GM21786 (cell line): ENCODE results near the gene MIEN1.
"Not testable (repeated sequence)": the region's sequence is repeated elsewhere in the genome, so short reads cannot be mapped to it uniquely, and the experiment has no call there.

ENCODE experiments used
- ATAC-seq: cut with Tn5 transposase; IDR thresholded peaks from one replicate; pipeline ENCODE4 v1.9.1; 2021; ENCODE audit not compliant: unreplicated experiment

MIEN1 gene, protein sequence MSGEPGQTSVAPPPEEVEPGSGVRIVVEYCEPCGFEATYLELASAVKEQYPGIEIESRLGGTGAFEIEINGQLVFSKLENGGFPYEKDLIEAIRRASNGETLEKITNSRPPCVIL

DNA sequence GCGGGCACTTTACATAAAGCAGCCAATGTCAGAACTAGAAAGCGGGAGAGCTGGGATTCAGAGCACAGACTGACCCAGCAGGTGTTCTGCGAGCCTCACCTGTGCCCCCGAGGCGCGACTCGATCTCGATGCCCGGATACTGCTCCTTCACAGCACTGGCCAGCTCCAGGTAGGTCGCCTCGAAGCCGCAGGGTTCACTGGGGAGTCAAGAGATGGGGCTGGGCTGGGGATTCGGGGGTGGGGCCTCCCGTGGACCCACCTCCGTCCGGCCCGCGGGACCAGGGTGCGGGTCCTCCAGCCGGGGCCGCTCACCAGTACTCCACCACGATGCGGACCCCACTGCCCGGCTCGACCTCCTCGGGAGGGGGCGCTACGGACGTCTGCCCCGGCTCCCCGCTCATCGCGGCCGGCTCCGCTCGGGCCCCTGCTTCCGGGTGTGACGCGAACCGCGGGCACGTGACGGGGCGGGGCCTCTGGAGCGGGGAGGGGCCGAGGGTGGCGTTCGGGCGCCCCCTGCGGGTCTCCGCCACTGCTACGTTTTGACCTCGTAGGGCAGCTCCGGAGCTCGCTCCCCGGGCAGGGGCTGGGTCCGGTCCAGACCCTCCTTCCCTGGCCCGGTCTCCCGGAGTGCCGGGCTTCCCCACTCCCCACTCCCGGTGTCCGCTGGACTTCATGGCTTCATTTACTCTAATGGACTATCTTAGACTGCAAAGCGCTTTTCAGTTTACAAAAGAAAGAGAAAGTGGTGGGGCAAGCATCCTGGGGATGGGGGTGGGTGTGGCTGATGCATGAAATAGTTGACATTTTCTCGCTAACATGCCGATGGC is at the start of gene MIEN1:
MIEN1 (minus strand) TSS at position 438 of the 827 bp plus-strand sequence; CDS start at position 401, 37 bp downstream.
- peak; percentile 83 for ATAC-seq

DNA sequence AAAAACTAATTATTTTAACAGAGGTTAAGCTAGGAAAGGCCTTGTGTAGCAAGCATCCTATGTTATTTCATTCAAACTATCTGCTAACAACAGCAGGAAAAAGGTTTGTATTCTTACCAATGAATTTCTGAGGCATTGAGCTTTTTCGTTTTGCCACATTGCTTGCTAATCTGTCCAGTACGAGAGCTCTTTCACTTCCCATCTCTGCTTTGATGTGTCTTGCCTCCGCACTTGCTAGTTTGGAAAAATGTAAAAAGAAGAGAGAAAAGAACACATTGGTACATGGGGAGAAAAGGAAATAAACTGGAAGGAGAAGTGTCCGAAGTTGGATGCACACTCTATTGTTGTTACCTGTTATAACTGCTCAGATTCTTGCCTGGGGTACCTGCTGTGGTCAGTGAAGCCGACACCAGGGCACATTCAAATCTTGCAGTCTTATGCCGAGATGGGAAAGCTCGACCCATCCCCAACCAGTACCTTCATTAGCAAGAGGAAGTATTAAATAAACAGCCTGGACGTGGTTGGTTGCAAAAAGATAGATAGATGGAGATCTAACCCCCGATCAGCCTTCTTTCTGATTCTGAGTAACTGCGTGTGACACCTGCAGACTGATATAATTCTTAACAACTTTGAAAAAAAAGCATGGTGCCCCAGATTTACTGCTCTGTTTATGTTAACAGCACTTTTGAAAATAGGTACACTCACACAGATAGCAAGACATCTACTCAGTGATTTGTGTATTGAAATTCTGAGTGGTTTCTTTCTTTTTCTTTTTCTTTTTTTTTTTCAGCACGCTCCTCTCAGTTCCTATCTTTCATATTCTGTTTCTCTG is 47.4 kb upstream of the MIEN1 start:
- ATAC-seq = peak; percentile 57

DNA sequence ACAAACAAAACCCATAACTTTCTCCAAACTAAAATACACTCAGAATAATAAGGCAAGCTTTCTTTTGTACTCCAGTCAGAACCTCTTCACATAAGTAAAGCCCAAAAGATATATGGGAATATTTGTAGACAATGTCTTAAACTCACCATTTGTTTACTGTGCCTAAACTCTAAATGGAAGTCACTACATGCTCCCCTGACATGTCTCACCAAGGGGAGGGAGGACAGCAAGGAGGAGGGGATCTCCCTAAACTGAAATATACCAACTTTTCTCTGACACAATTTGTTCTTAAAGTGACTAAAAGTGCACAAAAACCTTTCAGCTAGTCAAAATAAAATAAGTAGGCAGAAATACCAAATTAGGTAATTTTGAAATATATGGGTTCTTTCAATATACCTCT is 45.9 kb upstream of the MIEN1 start:
- no peak for ATAC-seq

GRCh38 chr17:39775031-39775430 is 44.7 kb upstream of the MIEN1 start:
- no peak for ATAC-seq

DNA sequence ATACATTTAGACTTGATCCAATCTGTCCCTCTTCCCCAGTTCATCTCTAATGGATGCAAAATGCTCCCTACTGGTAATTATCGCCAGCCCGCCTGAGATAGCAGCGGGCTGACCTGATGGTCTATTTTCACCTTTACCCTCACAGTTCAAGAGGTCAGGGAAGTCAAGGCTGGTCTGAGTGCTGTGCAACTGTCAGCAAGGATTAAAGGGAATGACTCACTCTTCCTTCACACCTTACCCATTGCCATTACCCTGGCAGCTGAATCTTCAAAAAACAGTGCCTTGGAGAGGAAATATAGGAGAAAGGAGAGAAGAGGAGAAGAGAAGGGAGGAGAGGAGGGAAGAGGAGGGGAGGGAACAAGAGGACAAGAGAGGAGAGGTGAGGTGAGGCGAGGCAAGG is 43.7 kb upstream of the MIEN1 start:
- no peak for ATAC-seq

GRCh38 chr17:39772987-39773934 is 42.9 kb upstream of the MIEN1 start:
- no peak for ATAC-seq

DNA sequence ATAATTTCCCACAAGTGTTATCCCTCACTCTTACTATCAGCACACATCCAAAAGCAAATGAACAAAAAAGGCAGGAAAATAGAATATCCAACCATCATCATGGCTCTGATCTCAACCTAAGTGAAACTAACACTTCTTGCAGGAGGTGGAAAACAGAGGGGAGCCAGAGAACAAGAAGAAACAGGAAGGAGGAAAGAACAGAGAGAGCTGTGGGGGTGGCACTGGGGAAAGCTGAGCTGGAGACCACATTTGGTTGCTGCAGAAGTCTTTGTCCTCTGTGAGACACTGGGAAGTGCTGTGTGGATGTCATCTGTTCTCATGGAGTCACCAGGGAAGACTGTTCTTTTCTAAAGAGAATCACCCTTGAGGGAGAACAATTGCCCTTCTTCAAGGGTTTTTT is 42.1 kb upstream of the MIEN1 start:
- no peak for ATAC-seq

GRCh38 chr17:39769974-39770587 is 39.7 kb upstream of the MIEN1 start:
- ATAC-seq = peak; percentile 68

- no peak for ATAC-seq
These were observed 36.8 kb upstream of the MIEN1 start for GRCh38 chr17:39767147-39767546.

DNA sequence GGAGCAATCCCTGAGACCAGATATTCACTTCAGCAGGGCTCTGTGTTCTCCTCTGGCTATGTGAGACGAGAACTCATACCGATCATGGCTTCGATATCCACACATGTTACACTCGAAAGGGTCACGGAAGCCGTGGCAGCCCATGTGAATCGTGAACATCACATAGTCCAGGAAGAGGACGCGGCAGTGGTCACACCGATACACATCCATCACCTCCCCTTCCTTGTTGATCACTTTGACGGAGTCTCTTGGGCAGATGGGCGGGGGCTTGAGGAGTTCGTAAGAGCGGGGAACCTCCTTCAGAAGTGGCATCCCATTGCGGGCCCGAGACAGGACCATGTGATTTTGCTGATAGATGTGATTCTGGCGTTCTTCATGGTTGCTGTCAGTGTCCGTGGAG is 35.4 kb upstream of the MIEN1 start:
- no peak for ATAC-seq

- ATAC-seq = no peak
These were observed 34.8 kb upstream of the MIEN1 start for GRCh38 chr17:39765175-39765574.

DNA sequence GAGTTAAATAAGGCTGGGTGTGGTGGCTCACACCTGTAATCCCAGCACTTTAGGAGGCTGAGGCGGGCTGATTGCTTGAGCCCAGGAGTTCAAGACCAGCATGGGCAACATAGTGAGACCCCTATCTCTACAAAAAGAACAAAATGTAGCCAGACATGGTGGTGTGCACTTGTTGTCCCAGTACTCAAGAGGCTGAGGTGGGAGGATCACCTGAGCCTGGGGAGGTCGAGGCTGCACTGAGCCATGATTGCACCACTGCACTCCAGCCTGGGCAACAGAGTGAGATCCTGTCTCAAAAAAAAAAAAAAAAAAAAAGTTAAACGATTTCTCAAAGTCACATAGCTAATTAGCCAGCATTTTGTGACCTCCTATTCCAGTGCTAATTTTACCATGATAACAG is 33.8 kb upstream of the MIEN1 start:
- ATAC-seq = not testable (repeated sequence)

- no peak for ATAC-seq
These were observed 32.9 kb upstream of the MIEN1 start for GRCh38 chr17:39763051-39763820.

- ATAC-seq = no peak
These were observed 31.6 kb upstream of the MIEN1 start for GRCh38 chr17:39761861-39762496.

GRCh38 chr17:39759204-39759603 is 28.9 kb upstream of the MIEN1 start:
- ATAC-seq = no peak

DNA sequence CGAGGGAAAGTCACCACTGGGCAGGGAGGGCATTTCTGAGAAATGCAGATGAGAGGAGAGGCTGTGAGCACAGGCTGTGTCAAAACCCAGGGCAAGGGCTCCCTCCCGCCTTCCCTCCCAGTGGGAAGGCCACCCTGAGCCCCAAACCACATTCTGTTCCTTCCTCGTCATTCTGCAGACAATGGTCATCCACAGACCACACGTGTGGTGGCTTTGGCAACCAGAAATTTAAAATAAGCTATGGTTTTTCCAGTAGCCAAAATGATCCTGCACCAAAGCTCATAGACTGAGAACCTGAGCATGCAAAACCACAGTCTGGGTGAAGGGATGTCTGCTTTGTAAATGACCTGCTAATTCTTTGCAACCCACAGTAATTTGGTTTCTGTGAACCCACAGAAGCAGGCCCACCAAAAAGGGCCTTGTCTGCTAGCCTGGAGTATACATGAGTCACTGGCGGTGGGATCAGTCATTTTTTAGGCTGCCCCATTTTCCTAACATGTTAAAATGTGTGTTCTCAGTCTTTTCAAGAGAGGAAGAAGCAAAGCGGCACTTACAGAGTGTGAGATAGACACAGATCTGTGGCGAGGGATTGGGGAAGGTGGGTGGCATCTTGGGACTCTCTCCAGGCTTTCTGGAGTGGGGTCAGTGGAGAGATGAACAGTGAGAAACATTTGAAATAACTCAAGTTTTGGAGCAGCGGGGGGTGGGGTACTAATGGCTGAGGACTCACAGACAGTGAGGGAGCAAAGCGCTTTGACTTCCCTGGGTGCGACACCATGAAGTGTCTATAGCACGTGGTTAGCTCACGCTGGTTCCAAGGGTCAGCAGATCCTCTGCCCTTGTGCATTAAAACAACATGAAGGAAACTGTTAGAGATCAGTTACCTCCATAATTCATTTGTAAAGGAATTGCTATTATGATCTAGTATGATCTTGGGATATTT is 27.9 kb upstream of the MIEN1 start:
- ATAC-seq = no peak

GRCh38 chr17:39757176-39757662 is 26.9 kb upstream of the MIEN1 start:
- ATAC-seq = no peak
